Mesodermal cell (in vitro differentiated cells): ENCODE results near the gene GMPR.

ENCODE experiments used
- H3K27ac ChIP-seq: 2 replicates; pipeline ENCODE4 v1.7.0; 2013; ENCODE audit warnings: mild to moderate bottlenecking, low read depth, low read length, moderate library complexity; ENCODE audit not compliant: severe bottlenecking
- H3K36me3 ChIP-seq: 2 replicates; pipeline ENCODE4 v1.7.1; 2013; ENCODE audit warnings: mild to moderate bottlenecking, low read length, moderate library complexity; ENCODE audit not compliant: control insufficient read depth, insufficient read depth
- H3K4me1 ChIP-seq: one replicate; pipeline ENCODE4 v1.7.1; 2013; ENCODE audit warnings: mild to moderate bottlenecking, low read length; ENCODE audit not compliant: insufficient read depth, control insufficient read depth, poor library complexity, severe bottlenecking
- H3K4me3 ChIP-seq: 2 replicates; pipeline ENCODE4 v1.7.0; 2013; ENCODE audit warnings: low read length, control low read depth, mild to moderate bottlenecking; ENCODE audit not compliant: insufficient read depth, poor library complexity, severe bottlenecking; ENCODE audit errors: extremely low read depth
- H3K9me3 ChIP-seq: 2 replicates; pipeline ENCODE4 v1.7.1; 2013; ENCODE audit warnings: mild to moderate bottlenecking, low read length, moderate library complexity; ENCODE audit not compliant: control insufficient read depth
- WGBS, 2 experiments: methylation state at CpG; one replicate each; pipeline ENCODE4 v1.1.5; 2013; ENCODE audit warnings: missing lambda C conversion rate in 2 of 2; ENCODE audit not compliant: insufficient coverage in 2 of 2; 5-methylcytosine and 5-hydroxymethylcytosine counted together

The GMPR gene

DNA sequence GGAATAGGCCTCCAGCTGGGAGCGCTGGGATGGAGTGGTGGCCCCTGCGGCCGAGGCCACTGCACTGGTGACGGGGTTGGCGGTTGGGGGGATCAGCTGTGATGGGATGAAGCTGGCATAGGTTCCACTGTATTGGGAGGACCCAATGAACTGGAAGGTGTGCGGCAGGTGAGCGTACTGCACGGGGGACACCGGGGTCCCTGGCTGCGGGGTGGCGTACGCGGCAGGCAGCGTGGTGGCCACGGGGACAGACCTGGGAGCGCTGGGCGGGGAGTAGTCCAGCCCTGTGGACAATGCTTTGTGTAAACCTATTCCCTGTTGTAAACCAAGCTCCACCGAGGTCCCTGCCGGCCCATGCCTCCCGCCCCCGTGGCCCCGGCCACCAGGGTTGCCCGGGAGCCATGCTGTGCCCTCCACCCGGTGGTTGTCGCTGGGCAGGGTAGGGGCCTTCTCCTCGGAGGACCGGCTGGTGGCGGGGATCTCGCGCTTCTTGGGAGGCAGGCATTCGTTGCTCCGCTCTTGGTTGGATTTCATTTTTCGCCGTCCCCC is 89.5 kb downstream of the GMPR start:
- peaks cover 5% of the 10 kb centered on the region for H3K9me3 ChIP-seq
- H3K4me1 ChIP-seq: peaks cover 17% of the 10 kb centered on the region
- peaks cover 23% of the 10 kb centered on the region for H3K36me3 ChIP-seq
- WGBS, 2 experiments: 95 to 97% methylated on average over 30 to 34 of the region's 34 CpGs
- no peak overlapping the region for H3K4me3 ChIP-seq
- H3K27ac ChIP-seq: no peak overlapping the region

DNA sequence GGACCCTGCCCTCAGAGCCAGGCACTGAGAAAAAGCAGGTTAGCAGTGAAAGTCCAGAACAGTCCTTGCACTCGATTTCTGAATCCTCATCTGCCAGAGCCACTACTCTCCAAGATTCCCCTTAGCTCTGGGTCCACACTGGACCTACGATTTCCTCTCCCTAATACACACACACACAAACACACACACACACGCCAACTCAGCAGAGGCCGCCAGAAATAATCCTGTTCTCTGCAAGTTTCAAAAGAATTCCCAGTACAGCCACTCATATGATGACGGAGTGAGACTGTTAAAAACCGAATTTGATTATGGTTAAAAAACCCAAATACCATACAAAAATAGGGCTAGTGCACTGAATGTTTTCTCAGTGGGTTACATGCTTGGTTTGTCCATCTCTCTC is 90.8 kb downstream of the GMPR start:
- no peak overlapping the region for H3K27ac ChIP-seq
- WGBS, 2 experiments: 63 to 86% methylated on average over 2 to 3 of the region's 6 CpGs
- H3K9me3 ChIP-seq: peaks cover 5% of the 10 kb centered on the region
- peaks cover 23% of the 10 kb centered on the region for H3K36me3 ChIP-seq
- peaks cover 13% of the 10 kb centered on the region for H3K4me1 ChIP-seq
- no peak overlapping the region for H3K4me3 ChIP-seq

- peak overlapping the region; percentile 67 for H3K27ac ChIP-seq
- peaks cover 21% of the 10 kb centered on the region for H3K4me1 ChIP-seq
- no peak overlapping the region for H3K4me3 ChIP-seq
- no peaks in the 10 kb centered on the region for H3K9me3 ChIP-seq
- peaks cover 12% of the 10 kb centered on the region for H3K36me3 ChIP-seq
- 0 to 9% methylated on average over 1 to 4 of the region's 11 CpGs for WGBS, 2 experiments
Measured at GRCh38 chr6:16331384-16332174, 93.2 kb downstream of the GMPR start.

DNA sequence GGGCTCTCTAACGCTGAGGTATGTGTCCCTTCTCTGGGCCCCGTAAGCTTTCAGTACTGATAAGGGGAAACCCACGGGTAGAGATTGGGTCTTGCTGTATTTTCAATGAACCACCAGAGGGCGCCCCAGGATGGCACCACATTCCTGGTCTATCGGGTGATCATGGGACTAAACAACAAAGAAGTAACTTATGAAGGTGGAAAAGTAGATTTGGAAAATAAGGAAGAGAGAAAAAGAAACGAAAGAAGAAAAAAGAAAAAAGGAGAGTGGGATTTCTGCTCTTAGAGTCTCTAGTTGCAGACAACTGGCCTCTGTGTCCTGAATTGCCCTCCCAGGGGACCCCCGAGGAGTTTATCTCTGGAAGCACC is 93.8 kb downstream of the GMPR start:
- H3K9me3 ChIP-seq: no peaks in the 10 kb centered on the region
- peaks cover 6% of the 10 kb centered on the region for H3K36me3 ChIP-seq
- peak overlapping the region; percentile 67 for H3K27ac ChIP-seq
- WGBS, 2 experiments: 0 to 2% methylated on average over 5 to 6 of the region's 7 CpGs
- H3K4me3 ChIP-seq: no peak overlapping the region
- H3K4me1 ChIP-seq: peaks cover 26% of the 10 kb centered on the region

GRCh38 chr6:16333580-16333979 is 95.2 kb downstream of the GMPR start:
- WGBS, 2 experiments: 90 to 100% methylated on average over 1 to 2 of the region's 3 CpGs

GRCh38 chr6:16334671-16335070 is 96.3 kb downstream of the GMPR start:
- Histone ChIP-seq H3K9me3 (no peaks in the 10 kb centered on the region), H3K4me1 (peaks cover 43% of the 10 kb centered on the region), H3K27ac (no peak overlapping the region), H3K4me3 (no peak overlapping the region), H3K36me3 (no peaks in the 10 kb centered on the region)
- WGBS, 2 experiments: 87 to 100% methylated on average over 3 of the region's 3 CpGs

More at GRCh38 chr6:16333580-16333979, 95.2 kb downstream of the GMPR start:
- H3K9me3 ChIP-seq: no peaks in the 10 kb centered on the region
- no peak overlapping the region for H3K27ac ChIP-seq
- H3K4me3 ChIP-seq: no peak overlapping the region
- H3K4me1 ChIP-seq: peaks cover 37% of the 10 kb centered on the region
- no peaks in the 10 kb centered on the region for H3K36me3 ChIP-seq

- H3K36me3 ChIP-seq: no peaks in the 10 kb centered on the region
- no peak overlapping the region for H3K27ac ChIP-seq
- H3K9me3 ChIP-seq: no peaks in the 10 kb centered on the region
- 82 to 93% methylated on average over 7 to 9 of the region's 10 CpGs for WGBS, 2 experiments
- H3K4me3 ChIP-seq: no peak overlapping the region
- H3K4me1 ChIP-seq: peaks cover 43% of the 10 kb centered on the region
Measured at GRCh38 chr6:16335176-16335575, 96.8 kb downstream of the GMPR start.

DNA sequence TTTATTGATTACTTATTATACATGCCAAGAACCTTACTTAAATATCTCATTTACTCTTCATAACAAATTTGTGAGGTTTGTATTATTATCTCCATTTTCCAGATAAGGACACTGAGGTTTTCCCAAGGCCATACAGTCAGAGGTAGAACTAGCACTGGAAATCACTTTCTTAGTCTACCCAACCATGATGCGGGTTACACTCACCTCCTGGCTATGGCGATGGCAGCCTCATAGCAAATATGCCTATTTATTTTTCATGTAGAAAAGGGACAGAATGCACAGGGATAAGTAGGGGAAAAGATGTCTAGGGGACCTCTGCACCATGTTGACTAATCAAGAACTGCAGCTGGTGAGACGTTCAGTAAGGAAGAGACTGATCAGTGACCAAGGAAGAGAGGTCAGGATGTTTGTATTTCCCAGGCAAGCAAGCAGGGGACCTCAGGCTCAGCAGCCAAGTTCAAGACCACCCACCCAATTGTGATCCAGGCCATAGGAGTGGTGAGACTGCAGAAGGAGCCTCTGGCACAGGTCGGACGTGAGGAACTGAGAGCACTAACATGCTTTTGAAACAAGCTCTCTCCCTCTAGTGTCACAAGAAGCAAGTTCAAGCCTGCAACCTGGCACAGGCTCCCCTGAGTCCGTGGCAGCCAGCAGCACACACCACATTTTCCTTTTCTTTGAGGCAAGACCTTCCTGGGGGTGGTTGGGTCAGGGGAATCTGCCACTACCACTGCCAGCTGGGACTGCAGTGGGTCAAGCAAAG is 97.8 kb downstream of the GMPR start:
- no peaks in the 10 kb centered on the region for H3K9me3 ChIP-seq
- no peak overlapping the region for H3K27ac ChIP-seq
- whole genome bisulfite sequencing, 2 experiments: 88 to 100% methylated on average over 2 to 4 of the region's 6 CpGs
- H3K4me3 ChIP-seq: no peak overlapping the region
- H3K4me1 ChIP-seq: peaks cover 43% of the 10 kb centered on the region
- H3K36me3 ChIP-seq: no peaks in the 10 kb centered on the region

DNA sequence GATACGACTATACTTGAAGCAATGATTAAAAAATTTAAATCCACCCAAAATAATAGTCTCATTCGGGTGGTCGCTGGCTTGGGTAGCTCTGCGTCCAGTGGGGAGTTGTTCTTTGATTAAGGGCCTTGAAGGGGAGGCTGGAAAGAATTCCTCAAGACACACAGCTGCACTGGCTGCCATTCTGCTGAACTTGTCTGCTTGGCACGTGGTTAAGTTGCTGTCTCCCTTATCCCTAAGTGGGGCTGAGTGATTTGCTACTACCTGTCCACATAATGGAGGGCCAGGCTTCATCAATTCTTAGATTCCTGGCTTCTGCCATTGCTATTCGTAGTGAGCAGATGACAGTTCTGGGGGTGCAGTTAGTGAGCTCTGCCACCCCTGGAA is 98.5 kb downstream of the GMPR start:
- Histone ChIP-seq H3K4me1 (peaks cover 38% of the 10 kb centered on the region), H3K27ac (no peak overlapping the region)

DNA sequence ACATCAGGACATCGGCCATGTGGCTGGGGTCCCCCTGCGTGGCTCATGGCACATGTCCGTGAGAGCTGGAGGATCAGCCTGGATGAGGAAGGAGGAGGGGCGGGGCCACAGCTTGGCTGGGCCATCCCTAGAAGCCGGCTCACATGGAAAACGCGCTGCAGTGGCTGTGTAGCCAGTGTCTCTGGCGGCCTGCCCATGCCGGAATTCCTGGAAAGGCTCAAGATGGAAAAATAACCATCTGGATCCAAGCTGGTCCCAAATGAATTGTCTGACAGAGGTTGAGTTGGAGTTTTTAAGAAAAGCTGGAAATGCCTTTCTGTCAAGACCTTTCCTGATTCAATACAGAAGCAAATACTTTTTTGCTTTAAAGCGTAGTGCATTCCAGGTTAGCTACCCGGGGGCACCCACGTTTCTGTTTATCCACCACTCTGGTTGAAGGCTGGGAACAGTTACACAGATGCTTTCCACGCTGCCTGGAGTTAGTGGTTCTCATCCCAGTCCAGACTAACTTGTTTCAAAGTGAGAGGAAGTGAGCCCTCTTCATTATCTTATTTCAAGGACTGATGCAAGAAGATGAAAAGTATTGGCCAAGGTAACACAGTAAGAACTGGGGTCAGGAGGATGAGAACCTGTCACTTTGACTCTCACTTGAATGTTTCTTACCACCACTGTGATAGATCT is 99.0 kb downstream of the GMPR start:
- Histone ChIP-seq H3K9me3 (no peaks in the 10 kb centered on the region), H3K4me3 (no peak overlapping the region)

More for the DNA sequence above, 98.5 kb downstream of the GMPR start:
- WGBS, 2 experiments: 77 to 80% methylated on average over 2 of the region's 6 CpGs
- H3K4me3 ChIP-seq: no peak overlapping the region
- H3K9me3 ChIP-seq: no peaks in the 10 kb centered on the region
- H3K36me3 ChIP-seq: no peaks in the 10 kb centered on the region

More for the DNA sequence above, 99.0 kb downstream of the GMPR start:
- WGBS, 2 experiments: 90% methylated on average over 11 to 13 of the region's 13 CpGs
- Histone ChIP-seq H3K27ac (no peak overlapping the region), H3K36me3 (no peaks in the 10 kb centered on the region), H3K4me1 (peaks cover 36% of the 10 kb centered on the region)
